COR-L47 (cell line): Measurements from ENCODE around the gene FLACC1.

Experiments used
- DNase-seq: peaks from one replicate; lab custom pipeline; 2025; lab: John Stamatoyannopoulos, UW

FLACC1 gene

DNA sequence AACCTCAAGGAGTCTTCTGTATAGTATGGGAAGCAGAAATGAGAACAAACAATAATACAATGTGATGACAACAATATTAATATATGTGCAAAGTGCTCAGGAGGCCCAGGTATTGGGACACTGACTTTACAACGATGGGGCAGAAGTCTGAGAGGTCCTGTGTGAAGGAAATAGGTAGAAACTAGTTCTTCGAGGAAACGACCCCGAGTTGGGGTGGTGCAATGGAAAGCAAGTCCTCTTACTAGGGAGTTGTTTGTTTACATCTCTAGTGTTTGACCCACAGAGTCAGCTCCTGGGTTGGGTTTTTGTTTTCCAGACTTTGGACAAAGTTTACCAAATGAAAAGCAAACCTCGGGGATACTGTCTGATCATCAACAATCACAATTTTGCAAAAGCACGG lies 80.6 kb downstream of the FLACC1 start:
- no peak for DNase-seq

DNA sequence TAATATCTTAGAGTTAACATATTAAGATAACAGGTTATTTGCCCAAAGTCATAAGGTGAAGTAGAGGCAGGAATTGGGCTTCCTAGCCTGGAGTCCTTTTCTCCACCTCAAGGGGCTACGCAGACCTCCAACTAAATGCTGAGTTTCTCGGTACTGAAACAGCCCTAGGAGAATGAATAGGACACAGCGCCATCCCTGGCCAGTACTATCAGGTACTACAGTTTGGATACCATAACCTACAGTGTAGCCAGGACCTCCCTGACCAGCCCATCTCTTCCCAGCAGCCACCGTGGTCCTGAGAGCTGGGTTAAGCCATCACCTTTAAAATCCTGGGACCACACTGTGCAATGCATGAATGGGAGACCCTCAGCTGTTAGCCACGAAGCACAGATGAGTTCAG lies 81.2 kb downstream of the FLACC1 start:
- DNase-seq, result no peak

DNA sequence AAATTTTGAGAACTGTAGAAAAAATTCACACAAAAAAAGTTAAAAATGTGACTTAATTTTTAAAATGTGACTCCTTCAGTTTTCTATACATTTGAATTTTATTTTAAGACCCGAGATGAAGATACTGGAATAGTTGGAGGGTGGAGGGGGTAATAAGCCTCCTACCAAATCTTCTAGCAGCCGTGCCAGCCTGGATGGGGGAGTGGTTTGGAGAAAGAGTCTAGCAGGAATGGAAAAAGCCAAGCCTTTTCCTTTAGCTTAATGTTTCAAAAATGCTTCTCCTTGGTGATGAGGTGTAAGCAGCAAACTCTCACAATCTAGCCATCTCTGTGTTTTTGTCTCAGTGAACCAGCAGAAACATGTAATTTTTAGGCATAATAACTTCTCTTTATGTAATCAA lies 82.1 kb downstream of the FLACC1 start:
- DNase-seq, result no peak

DNA sequence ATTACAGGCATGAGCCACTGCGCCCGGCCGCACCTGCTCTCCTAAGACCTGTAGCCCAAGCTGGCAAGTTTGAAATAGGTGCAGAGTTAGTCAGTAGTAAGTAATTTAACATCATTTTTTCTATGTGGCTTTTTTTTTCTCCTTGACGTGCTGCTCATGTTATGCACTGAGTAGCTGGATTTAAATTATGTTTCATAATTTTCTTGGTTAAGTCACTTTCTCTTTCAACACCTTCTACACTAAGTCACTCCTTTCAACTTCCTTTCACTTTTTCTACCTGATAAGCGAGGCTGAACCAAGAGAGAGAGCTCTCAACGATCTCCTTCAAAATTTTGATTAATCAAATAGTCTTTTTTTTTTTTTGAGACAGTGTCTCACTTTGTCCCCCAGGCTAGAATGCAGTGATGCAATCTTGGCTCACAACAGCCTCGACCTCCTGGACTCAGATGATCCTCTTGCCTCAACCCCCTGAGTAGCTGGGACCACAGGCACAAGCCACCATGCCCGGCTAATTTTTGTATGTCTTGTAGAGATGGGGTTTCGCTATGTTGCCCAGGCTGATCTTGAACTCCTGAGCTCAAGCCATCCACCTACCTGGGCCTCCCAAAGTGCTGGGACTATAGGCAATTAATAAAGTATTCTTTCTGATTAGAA lies 83.7 kb downstream of the FLACC1 start:
- DNase-seq, result no peak

DNA sequence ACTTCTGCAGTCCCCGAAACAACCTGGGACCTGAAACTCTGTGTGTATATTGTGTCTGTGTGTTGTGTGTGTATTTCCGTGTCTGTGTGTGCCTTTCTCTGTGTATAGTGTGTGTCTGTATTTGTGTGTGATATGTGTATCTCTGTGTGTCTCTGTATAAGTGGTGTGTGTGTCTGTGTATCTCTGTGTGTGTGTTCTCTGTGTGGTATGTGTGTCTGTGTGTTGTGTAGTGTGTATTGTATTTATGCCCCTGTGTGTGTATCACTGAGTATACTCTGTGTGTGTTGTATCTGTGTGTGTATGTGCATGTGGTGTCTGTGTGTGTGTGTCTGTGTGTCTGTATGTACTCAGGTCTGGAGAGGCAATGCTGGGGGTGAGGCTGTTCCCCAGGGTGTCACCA lies 85.2 kb downstream of the FLACC1 start:
- no peak for DNase-seq

DNA sequence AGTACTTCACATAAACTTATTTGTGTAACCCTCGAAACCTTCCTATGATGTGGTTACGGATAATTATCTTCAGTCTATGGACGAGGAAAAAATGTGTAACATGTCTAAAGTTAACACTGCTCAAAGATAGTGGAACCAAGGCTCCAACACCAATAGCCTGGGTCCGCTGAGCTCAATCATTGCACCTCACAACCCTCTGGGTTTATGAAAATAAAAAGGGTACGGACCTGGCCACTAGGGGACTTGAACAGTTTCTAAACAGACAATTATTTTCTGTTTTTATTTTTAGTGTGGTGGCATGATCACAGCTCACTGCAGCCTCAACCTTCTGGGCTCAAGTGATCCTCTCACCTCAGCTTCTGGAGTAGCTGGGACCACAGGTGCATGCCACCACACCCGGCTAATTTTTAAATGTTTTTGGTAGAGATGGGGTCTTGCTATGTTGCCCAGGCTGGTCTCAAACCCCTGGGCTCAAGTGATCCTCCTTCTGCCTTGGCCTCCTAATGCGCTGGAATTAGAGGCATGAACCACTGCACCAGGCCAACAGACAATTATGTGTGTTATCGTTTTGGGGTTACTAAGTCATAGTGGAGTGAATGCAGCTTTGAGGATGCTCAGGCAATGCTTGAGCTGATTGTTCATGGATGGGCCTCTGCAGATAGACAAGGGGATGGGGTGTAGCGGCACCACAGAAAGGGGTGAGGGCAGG lies 86.7 kb downstream of the FLACC1 start:
- no peak for DNase-seq

DNA sequence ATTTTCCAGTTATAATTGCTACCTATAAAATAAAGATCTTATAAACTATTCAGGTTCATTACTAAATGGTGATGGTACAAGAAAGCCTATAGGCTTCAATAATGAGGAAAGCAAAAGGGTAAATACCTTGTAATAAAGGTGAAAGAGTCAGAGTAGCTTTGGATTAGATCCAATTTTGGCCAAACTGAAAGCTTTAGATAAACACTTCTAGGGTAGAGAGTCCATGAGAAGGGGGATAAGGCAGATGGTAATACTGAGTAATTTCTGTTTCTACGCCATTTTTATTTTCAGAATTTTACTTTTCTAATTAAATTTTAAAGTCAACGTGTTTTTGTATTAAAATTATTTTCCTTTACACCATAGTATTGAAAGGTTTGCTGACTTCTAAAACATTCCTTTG lies 87.4 kb downstream of the FLACC1 start:
- DNase-seq, result no peak

DNA sequence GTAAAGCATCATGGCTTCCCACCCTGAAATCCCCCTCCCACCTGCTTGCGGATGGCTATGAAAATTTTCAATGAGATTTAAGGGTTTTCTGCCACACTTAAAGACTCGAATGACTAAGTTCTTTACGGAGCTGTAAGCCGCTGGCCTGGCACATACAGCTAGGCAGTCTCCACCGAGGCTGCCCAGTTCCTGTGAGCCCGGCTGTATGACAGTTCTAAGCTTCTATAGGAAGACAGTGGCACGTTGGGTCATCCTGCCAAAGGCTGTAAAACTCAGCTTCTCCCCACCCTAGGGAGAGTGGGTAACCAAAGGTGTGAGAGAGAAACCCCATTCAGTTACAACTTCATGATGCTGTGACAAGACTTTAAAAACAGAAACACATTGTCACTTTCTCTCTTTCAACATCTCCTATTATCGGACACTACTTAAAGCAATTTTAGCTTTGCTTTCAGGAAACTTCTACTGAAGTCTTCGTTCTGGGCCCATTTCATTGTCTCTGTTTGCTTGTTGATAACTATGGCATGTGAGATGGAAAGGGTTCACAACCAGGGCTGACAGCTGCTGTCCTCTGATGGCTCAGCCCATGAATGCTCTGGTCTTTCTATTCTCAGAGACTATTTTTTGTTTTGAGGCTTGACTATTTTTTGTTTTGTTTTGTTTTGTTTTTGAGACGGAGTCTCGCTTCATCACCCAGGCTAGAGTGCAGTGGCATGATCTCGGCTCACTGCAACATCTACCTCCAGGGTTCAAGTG lies 89.7 kb downstream of the FLACC1 start:
- no peak for DNase-seq

DNA sequence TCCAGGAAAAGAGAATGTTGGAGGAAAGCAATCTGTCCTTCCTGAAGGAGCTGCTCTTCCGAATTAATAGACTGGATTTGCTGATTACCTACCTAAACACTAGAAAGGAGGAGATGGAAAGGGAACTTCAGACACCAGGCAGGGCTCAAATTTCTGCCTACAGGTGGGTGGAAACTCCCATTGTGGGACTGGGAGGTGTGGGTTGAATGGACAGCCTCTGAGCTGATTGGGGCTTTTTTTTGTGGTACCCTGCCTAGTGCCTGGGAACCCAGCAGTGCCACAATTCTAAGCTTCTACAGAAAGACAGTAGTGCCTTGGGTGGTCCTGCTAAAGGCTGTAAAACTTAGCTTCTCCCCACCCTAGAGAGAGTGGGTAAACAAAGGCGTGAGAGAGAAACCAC lies 90.5 kb downstream of the FLACC1 start:
- DNase-seq, result no peak

DNA sequence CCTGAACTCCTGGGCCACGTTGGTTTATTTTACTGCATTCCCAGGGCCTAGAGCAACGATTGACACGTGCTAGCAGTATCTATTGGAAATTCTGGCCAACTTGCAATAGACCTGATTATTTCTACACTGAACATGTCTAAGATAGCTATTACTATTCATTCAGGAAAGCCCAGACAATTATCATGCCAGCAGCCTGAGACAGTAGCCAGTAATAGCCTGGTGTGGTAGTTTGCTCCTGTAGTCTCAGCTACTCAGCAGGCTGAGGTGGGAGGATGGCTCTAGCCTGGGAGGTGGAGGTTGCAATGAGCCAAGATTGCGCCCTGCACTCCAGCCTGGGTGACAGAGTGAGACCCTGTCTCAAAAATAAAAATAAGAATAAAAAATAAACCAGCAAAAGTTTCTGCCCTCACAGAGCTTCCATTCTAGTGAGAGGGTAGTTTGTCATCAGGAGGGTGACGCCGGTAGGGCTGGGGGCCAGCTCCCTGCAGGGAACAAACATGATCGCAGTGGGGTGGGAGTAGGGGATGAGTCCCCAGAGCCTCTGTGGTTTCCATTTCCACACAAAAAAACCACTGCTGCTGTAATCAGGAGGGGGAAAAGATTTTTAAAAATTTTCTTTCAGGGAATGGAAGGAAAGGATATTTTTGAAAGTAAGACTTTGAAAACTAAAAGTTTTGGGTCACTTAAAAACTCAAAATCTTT lies 92.5 kb downstream of the FLACC1 start:
- DNase-seq, result no peak

DNA sequence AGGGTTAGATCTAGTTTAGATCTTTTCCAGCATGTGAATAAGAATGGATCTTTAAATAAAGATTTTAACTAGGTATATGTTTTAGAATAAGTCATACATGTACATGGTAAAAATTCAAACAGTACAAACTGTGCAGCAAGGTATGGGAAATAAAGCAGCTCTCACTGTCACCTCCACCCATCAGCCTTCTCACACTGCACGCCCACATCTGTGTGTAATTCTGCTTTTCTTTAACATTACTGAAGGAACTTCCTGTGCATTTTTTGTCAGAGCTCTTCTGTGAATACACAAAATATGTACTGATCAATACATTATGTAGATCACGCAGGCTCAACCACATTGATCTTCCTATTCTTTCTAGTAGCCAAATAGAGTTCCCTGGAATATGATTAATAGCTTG lies 93.4 kb downstream of the FLACC1 start:
- DNase-seq, result no peak

DNA sequence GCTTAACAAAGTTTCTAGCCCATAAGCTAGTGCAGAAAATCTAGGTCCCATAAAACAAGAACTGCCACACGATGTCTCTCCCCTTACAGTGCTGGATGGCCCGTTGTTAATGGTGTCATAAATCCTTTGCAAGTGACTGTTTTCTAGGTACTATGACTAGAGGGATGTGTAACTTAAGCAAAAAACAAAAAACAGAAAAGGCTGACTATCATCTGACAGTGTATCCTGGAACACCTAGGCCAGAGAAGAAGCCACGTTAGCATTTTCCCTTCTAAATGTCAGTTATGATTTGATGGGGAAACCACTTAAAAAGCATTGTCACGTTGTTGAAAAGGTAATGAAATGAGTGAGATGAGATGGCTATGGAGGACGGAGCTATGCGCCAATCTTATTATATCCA lies 94.4 kb downstream of the FLACC1 start:
- DNase-seq, result no peak

DNA sequence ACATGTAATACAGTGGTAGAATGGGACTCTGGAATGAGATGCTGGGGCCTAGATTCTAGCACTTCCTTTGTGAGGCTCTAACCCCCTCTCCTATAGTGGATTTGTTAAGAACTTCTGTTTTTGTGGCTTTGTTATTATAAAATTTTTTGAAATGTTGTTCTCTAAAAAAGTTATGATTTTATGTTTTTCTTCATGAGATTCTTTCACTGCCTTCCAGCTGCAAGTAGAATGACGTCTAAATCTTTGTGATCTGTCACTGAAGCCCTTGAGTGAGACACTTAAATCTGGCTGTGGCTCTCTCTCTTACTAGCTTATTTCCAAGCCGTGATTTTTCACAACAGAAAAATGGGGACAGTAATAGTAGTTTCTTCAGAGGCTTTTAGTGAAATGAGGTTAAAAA lies 95.2 kb downstream of the FLACC1 start:
- no peak for DNase-seq

DNA sequence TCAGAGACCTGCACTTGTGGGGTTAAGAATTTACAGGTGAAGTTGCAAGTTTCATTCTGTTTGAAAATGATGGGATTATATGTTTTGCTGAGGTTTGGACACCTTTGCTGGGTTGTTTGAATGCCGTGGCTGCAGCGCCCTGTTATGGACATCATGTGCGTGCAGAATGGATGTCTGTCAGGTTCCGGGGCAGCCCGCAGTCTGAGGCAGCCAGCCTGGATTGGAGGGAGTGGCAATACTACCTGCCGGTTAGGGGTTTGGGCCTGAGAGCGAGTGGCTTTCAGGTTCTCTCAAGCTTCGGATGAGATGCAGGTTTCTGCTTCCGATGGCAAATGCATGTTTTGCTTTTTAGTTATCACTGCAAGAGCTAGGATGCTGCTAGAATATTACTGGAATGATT lies 95.7 kb downstream of the FLACC1 start:
- DNase-seq, result no peak

DNA sequence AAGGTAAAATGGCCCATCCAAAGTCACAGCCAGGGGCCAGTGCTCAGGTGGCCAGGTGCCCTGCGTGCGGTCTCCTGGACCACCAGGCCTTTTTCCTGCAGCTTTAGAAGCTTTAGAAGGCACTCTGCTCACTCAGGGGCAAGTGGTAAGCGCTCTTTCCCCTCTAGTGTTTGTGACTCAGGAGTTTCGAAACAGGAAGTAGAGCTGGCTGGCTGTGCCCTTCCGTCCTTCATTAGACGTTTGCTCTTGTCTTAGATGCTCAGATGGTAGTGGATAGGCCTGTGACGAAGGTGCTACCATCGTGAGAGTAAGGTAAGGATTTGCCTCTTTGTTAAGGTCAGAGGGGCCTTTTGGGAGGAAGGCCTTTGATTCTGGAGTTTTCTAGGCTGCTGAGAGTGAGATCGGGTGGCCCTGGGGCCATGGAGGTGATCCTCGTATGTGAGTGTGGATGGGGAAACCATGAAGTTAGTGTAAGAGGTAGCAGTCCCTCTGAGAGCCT lies 96.8 kb downstream of the FLACC1 start, which contains the start of gene CASP8:
CASP8 (plus strand) TSS at position 235 of the 499 bp plus-strand sequence. CDS start 5,951 bp downstream, outside the sequence.
- no peak for DNase-seq

DNA sequence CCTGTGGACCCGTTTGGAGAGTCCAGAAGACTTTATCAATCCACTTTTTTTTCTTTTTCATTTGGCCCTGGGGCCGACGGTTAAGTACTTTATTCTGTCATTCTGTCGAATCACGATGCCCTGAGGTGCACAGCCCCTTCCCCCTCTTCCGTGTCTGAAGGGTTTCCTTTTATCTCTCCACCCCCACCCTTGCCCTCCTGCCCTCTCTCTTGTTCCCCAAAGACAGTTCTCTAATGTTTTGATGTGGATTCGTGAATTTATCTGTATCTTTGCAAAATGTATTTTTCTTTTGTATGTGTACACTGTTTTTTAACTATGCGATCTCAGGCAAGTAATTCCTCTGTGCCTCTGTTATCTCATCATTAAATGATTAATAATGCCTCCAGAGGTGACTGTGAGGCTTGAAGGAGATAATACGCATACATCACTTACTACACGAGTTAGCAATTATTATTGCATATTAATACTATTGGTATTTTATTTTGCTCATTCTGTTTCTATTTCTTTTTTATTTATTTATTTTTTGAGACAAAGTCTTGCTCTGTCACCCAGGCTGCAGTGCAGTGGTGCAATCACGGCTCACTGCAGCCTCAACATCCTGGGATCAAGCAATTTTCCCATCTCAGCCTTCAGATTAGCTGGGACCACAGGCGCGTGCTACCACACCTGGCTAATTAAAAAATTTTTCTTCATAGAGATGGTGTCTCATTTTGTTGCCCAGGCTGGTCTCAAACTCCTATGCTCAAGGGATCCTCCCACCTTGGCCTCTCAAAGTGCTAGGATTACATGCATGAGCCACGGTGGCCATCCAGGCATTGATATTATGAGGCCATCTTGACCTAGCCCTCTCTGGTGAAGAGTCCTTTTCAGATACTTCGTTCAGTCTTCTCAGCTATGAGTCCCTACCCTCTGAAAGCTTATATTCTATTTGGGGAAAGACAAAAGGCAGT lies 98.2 kb downstream of the FLACC1 start:
- no peak for DNase-seq

DNA sequence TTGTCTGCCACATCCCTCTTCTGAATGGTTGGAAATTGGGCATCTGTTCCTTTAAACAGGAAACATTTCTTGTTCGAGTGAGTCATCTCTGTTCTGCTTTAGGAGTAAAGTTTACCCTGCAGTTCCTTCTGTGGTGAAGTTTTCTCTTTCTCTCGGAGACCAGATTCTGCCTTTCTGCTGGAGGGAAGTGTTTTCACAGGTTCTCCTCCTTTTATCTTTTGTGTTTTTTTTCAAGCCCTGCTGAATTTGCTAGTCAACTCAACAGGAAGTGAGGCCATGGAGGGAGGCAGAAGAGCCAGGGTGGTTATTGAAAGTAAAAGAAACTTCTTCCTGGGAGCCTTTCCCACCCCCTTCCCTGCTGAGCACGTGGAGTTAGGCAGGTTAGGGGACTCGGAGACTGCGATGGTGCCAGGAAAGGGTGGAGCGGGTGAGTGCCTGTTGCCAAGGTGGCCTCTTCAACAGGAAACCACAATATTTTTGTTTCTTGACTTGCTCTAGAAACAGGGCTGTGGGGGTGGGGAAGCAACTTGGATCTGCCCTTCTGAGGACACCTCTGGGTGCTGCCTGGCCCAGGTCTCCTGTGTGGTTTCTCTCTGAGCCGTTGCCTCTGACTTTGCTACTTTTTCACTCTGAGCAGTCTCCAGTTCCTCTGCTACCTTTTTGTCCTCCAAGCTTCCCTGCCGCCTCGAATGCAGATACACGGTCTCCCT lies 99.0 kb downstream of the FLACC1 start:
- DNase-seq, result peak; percentile 7

DNA sequence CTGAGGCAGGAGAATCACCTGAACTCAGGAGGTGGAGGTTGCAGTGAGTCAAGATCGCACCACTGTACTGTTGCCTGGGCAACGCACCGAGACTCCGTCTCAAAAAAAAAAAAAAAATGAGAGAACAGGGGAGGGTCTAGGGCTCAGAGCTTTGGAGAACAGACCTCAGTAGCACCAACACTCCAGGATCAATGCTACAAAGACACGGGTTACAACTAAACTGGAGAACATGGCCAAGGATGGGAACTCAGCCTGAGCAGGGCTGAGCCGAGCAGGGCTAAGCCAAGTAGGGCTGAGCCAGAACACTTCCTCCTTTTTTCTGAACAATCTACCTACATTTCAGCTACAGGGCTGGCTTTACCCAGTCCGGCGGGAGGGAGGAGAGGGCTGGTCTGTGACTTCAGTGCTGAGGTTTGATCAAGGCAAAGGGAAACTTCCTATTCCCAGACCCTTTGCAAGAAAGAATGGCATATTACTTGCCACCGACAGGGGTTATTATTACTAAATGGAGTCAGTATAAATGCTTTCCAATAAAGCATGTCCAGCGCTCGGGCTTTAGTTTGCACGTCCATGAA lies 99.7 kb downstream of the FLACC1 start:
- DNase-seq, result no peak

DNA sequence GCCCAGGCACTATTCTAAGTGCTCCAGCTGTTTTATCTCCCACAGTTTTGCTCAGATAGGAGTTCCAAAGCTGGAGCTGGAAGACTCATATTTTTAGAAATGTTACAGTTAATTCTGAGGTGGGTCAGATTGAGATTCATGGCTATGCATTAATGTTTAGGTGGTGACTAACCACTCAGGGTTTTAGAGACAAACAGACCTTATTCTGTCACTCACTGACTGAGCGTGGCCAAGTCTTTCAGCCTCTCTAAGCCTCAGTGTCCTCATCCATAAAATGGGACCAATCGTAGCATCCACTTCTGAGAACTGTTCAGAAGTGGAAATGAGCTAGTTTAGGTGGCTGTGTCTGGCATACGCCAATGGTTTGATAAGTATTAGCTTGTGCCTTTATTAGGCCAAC lies 101.1 kb downstream of the FLACC1 start:
- DNase-seq, result no peak

DNA sequence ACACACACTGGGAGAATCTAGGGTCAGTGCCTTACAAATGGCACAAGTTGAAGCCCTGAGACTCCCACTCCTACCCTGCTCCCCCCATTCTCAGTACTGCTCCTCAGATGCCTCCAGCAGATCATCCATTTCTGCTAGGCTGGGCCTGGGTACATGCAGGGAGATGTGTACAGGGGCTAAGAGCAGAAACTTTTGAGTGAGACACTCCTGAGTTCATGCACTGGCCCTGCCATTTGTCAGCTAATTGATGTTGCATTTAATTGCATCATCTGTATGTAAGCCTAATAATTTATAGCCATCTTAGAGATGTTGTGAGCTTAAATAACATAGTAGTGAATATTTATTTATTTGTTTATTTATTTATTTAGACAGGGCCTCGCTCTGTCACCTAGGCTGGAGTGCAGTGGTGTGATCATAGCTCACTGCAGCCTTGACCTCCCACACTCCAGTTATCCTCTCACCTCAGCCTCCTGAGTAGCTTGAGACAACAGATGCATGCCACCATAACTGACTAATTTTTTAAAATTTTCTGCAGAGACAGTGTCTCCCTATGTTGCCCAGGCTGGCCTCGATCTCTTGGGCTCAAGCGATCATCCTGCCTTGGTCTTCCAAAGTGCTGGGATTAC lies 101.6 kb downstream of the FLACC1 start:
- DNase-seq, result no peak
